Liver (tissue), 9 donors: Measurements from ENCODE around the gene CPA1. TPM values are rescaled to one million over a fixed set of nuclear protein-coding genes. Genes with fewer than 3 reads are reported as not detected.

Source experiments
- DNase-seq: peaks from one replicate; pipeline ENCODE4 v3.0.0-alpha.2; 2017; ENCODE audit warnings: low spot score
- H3K27ac ChIP-seq, 2 donors: one replicate each; pipeline ENCODE4 v1.7.0; 2013; ENCODE audit warnings: inconsistent platforms in 2 of 2, low read length in 2 of 2, control low read depth in 1 of 2, low read depth in 1 of 2, mild to moderate bottlenecking in 1 of 2
- H3K27me3 ChIP-seq, 4 donors: one replicate each; pipeline versions ENCODE4 v1.6.1 to v1.7.0; 2013; ENCODE audit warnings: low read length in 3 of 4, inconsistent platforms in 1 of 4, mild to moderate bottlenecking in 1 of 4, moderate library complexity in 1 of 4; ENCODE audit not compliant: control insufficient read depth in 4 of 4, insufficient read depth in 4 of 4
- H3K36me3 ChIP-seq, 4 donors: one replicate each; pipeline versions ENCODE4 v1.6.1 to v1.7.0; 2013; ENCODE audit warnings: low read length in 3 of 4, mild to moderate bottlenecking in 3 of 4, low read depth in 1 of 4, moderate library complexity in 1 of 4; ENCODE audit not compliant: control insufficient read depth in 4 of 4, insufficient read depth in 3 of 4
- H3K4me1 ChIP-seq, 4 donors: one replicate each; pipeline versions ENCODE4 v1.6.1 to v1.7.0; 2013; ENCODE audit warnings: low read length in 3 of 4, mild to moderate bottlenecking in 3 of 4, moderate library complexity in 1 of 4; ENCODE audit not compliant: control insufficient read depth in 4 of 4, insufficient read depth in 4 of 4
- H3K4me3 ChIP-seq, 3 donors: one replicate each; pipeline versions ENCODE4 v1.6.1 to v1.7.0; 2013; ENCODE audit warnings: low read length in 3 of 3, control low read depth in 1 of 3, low read depth in 1 of 3, mild to moderate bottlenecking in 1 of 3
- H3K9ac ChIP-seq, 2 donors: one replicate each; pipeline ENCODE4 v1.7.0; 2013; ENCODE audit warnings: low read length in 2 of 2, mild to moderate bottlenecking in 2 of 2, moderate library complexity in 2 of 2, control low read depth in 1 of 2, low read depth in 1 of 2
- H3K9me3 ChIP-seq, 4 donors: one replicate each; pipeline versions ENCODE4 v1.6.1 to v1.7.0; 2013; ENCODE audit warnings: low read length in 3 of 4; ENCODE audit not compliant: control insufficient read depth in 4 of 4
- ATF3 ChIP-seq: IDR thresholded peaks from 2 replicates; pipeline ENCODE4 v1.6.1; 2016; ENCODE audit warnings: antibody characterized with exemption
- FOXA1 ChIP-seq: IDR thresholded peaks from 2 replicates; pipeline ENCODE4 v1.6.1; 2016; ENCODE audit warnings: antibody characterized with exemption
- FOXA2 ChIP-seq: IDR thresholded peaks from 2 replicates; pipeline ENCODE4 v1.6.1; 2016; ENCODE audit warnings: antibody characterized with exemption
- HNF4A ChIP-seq, 2 donors: conservative IDR thresholded peaks; 2 replicates each; pipeline ENCODE4 v1.6.1; 2016; ENCODE audit warnings: antibody characterized with exemption in 2 of 2, mild to moderate bottlenecking in 2 of 2
- HNF4G ChIP-seq: IDR thresholded peaks from 2 replicates; pipeline ENCODE4 v1.6.1; 2016; ENCODE audit warnings: antibody characterized with exemption
- JUND ChIP-seq, 2 donors: IDR thresholded peaks; 2 replicates each; pipeline ENCODE4 v1.6.1; 2016; ENCODE audit warnings: antibody characterized with exemption in 2 of 2
- MAX ChIP-seq: IDR thresholded peaks from 2 replicates; pipeline ENCODE4 v1.6.1; 2016; ENCODE audit warnings: antibody characterized with exemption
- REST ChIP-seq: IDR thresholded peaks from 2 replicates; pipeline ENCODE4 v1.6.1; 2016; ENCODE audit warnings: antibody characterized with exemption, mild to moderate bottlenecking
- RXRA ChIP-seq, 2 donors: IDR thresholded peaks; 2 replicates each; pipeline ENCODE4 v1.6.1; 2017 to 2018; ENCODE audit warnings: antibody characterized with exemption in 2 of 2, mild to moderate bottlenecking in 1 of 2
- SP1 ChIP-seq: IDR thresholded peaks from 2 replicates; pipeline ENCODE4 v1.6.1; 2018; ENCODE audit warnings: antibody characterized with exemption, mild to moderate bottlenecking
- TAF1 ChIP-seq: conservative IDR thresholded peaks from 2 replicates; pipeline ENCODE4 v1.6.1; 2016; ENCODE audit warnings: antibody characterized with exemption, mild to moderate bottlenecking
- YY1 ChIP-seq: IDR thresholded peaks from 2 replicates; pipeline ENCODE4 v1.6.1; 2016; ENCODE audit warnings: antibody characterized with exemption, mild to moderate bottlenecking
- ZBTB33 ChIP-seq: IDR thresholded peaks from 2 replicates; pipeline ENCODE4 v1.6.1; 2016; ENCODE audit warnings: antibody characterized with exemption
- WGBS: extraction: QIAGEN DNeasy Blood & Tissue Kit; methylation state at CpG from one replicate; pipeline ENCODE4 v1.1.7; 2013; 5-methylcytosine and 5-hydroxymethylcytosine counted together
- polyA plus RNA-seq, 2 donors: library from polyadenylated mRNA; stranded (reverse) in 1 of 2; unstranded in 1 of 2; fragments of 200-250 nt in 1 of 2; fragments of >200 nt in 1 of 2; fragmentation: Nextera tagmentation in 1 of 2; extraction: Ambion mirVana in 1 of 2; gene quantifications; one replicate each; pipeline versions ENCODE4 v1.2.1 to v1.2.3, GENCODE V29; 2013 to 2015
- total RNA-seq, 2 donors: library from RNA; depleted of rRNA; stranded (reverse); fragments of >200 nt; gene quantifications; one replicate each; pipeline ENCODE4 v1.2.3, GENCODE V29; 2014
- donor health status: healthy.
- donor health status: healthy.
- donor health status: healthy.
- donor health status: healthy.
- donor health status: healthy.

CPA1 gene
- total and polyA plus RNA-seq, 4 donors: 0.07 to 0.42 TPM; not detected in 2

- no peaks in the 10 kb centered on the region for H3K9me3 ChIP-seq
- no peak overlapping the region for H3K4me3 ChIP-seq
- H3K27ac ChIP-seq: no peak overlapping the region
- H3K36me3 ChIP-seq: no peaks in the 10 kb centered on the region
- no peak for DNase-seq
- no peak for TF ChIP-seq SP1
- TF ChIP-seq FOXA2: no peak
- TF ChIP-seq REST: no peak
- no peak for TF ChIP-seq HNF4G
- TF ChIP-seq TAF1: no peak
- no peak for TF ChIP-seq RXRA (IDR thresholded peaks at IDR 0.05)
- no peak for TF ChIP-seq JUND (IDR thresholded peaks at IDR 0.05)
- TF ChIP-seq FOXA1: no peak
- TF ChIP-seq HNF4A (conservative IDR thresholded peaks at IDR 0.05): no peak
- no peak for TF ChIP-seq ZBTB33
- H3K9ac ChIP-seq: no peak overlapping the region
- H3K4me1 ChIP-seq: no peaks in the 10 kb centered on the region
- H3K27me3 ChIP-seq: peaks cover 0 to 2% (median 0%) of the 10 kb centered on the region in 4 donors
- 86% methylated on average over 12 of the region's 12 CpGs for whole genome bisulfite sequencing
These were observed 33.4 kb upstream of the CPA1 start for GRCh38 chr7:130346941-130347340.

GRCh38 chr7:130349911-130350782, 30.1 kb upstream of the CPA1 start:
- Histone ChIP-seq H3K4me3 (no peak overlapping the region), H3K27ac (no peak overlapping the region), H3K4me1 (no peaks in the 10 kb centered on the region), H3K9me3 (no peaks in the 10 kb centered on the region), H3K27me3 (peaks cover 0 to 5% (median 0%) of the 10 kb centered on the region in 4 donors), H3K9ac (no peak overlapping the region), H3K36me3 (no peaks in the 10 kb centered on the region)
- TF ChIP-seq MAX (no peak), ATF3 (no peak), SP1 (no peak), YY1 (no peak)
- 63% methylated on average over 16 of the region's 16 CpGs for WGBS
- no peak for DNase-seq
